ENCODE measurements around the gene SPSB1.

DNA sequence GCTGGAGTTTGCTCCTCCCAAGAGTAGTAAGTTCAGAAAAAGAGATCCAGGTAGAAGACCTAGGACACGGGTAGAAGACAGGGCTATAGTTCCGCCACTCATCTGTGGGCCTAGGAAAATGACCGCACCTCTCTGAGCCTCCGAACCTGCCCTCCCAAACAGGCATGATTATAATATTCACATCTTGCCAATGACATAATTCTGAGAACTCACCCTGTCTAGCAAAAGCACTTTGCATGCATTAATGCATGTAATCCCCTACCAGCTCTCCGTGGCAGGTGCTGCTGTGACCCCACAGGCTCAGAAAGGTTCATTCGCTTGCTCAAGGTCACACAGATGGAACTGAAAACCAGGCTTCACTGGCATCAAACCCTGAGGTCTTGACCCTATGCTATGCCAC, 88.0 kb downstream of the SPSB1 start:
- TF ChIP-seq, protein P1, sequence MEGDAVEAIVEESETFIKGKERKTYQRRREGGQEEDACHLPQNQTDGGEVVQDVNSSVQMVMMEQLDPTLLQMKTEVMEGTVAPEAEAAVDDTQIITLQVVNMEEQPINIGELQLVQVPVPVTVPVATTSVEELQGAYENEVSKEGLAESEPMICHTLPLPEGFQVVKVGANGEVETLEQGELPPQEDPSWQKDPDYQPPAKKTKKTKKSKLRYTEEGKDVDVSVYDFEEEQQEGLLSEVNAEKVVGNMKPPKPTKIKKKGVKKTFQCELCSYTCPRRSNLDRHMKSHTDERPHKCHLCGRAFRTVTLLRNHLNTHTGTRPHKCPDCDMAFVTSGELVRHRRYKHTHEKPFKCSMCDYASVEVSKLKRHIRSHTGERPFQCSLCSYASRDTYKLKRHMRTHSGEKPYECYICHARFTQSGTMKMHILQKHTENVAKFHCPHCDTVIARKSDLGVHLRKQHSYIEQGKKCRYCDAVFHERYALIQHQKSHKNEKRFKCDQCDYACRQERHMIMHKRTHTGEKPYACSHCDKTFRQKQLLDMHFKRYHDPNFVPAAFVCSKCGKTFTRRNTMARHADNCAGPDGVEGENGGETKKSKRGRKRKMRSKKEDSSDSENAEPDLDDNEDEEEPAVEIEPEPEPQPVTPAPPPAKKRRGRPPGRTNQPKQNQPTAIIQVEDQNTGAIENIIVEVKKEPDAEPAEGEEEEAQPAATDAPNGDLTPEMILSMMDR (tag by site-specific recombination; IDR thresholded peaks at IDR 0.05) = no peak
- no peak for TF ChIP-seq MZF1 (tag by site-specific recombination; IDR thresholded peaks at IDR 0.05; ENCODE audit: borderline replicate concordance)
- TF ChIP-seq ZNF302 (tag by site-specific recombination; IDR thresholded peaks at IDR 0.05; ENCODE audit: low read depth) = no peak
- no peak for TF ChIP-seq KLF8 (tag by site-specific recombination; IDR thresholded peaks at IDR 0.05)
- no peak for TF ChIP-seq ZNF248 (tag by site-specific recombination; IDR thresholded peaks at IDR 0.05)
- no peak for TF ChIP-seq SCRT1 (tag by site-specific recombination; IDR thresholded peaks at IDR 0.05; ENCODE audit: borderline replicate concordance)
- TF ChIP-seq KLF16 (tag by site-specific recombination; IDR thresholded peaks at IDR 0.05) = no peak
- TF ChIP-seq, protein P2, sequence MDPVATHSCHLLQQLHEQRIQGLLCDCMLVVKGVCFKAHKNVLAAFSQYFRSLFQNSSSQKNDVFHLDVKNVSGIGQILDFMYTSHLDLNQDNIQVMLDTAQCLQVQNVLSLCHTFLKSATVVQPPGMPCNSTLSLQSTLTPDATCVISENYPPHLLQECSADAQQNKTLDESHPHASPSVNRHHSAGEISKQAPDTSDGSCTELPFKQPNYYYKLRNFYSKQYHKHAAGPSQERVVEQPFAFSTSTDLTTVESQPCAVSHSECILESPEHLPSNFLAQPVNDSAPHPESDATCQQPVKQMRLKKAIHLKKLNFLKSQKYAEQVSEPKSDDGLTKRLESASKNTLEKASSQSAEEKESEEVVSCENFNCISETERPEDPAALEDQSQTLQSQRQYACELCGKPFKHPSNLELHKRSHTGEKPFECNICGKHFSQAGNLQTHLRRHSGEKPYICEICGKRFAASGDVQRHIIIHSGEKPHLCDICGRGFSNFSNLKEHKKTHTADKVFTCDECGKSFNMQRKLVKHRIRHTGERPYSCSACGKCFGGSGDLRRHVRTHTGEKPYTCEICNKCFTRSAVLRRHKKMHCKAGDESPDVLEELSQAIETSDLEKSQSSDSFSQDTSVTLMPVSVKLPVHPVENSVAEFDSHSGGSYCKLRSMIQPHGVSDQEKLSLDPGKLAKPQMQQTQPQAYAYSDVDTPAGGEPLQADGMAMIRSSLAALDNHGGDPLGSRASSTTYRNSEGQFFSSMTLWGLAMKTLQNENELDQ (tag by site-specific recombination; IDR thresholded peaks at IDR 0.05; ENCODE audit: low read depth) = no peak
